GM23248 (cell line): ENCODE measurements around the gene SPATA31E1. TPM values are rescaled to one million over a fixed set of nuclear protein-coding genes. Genes with fewer than 3 reads are reported as not detected.

Source experiments
- DNase-seq: peaks from one replicate; pipeline ENCODE4 v3.0.0-alpha.2; 2015
- H2AFZ ChIP-seq: fragments of 200-600 bp; sonication (generic); 2 replicates; pipeline ENCODE4 v1.6.1; 2016; ENCODE audit warnings: antibody characterized with exemption
- H3F3A ChIP-seq: fragments of 200-600 bp; sonication (generic); 2 replicates; pipeline ENCODE4 v1.6.1; 2016; ENCODE audit warnings: mild to moderate bottlenecking, antibody characterized with exemption, mixed run types; ENCODE audit not compliant: insufficient read depth
- H3K27ac ChIP-seq: fragments of 200-600 bp; sonication (generic); 2 replicates; pipeline ENCODE4 v1.5.1; 2016; ENCODE audit warnings: mild to moderate bottlenecking
- H3K27me3 ChIP-seq: fragments of 200-600 bp; sonication (generic); replicated peaks from 2 replicates; pipeline ENCODE4 v1.6.1; 2016; ENCODE audit warnings: mild to moderate bottlenecking; ENCODE audit not compliant: insufficient read depth
- H3K36me3 ChIP-seq: fragments of 200-600 bp; sonication (generic); 2 replicates; pipeline ENCODE4 v1.6.1; 2016; ENCODE audit warnings: low read depth, mild to moderate bottlenecking
- H3K4me1 ChIP-seq: fragments of 200-600 bp; sonication (generic); 2 replicates; pipeline ENCODE4 v1.6.1; 2016; ENCODE audit warnings: mild to moderate bottlenecking; ENCODE audit not compliant: insufficient read depth
- H3K4me2 ChIP-seq: fragments of 200-600 bp; sonication (generic); one replicate; pipeline ENCODE4 v1.6.1; 2016; ENCODE audit warnings: mild to moderate bottlenecking; ENCODE audit not compliant: unreplicated experiment
- H3K4me3 ChIP-seq: fragments of 200-600 bp; sonication (generic); 2 replicates; pipeline ENCODE4 v1.5.1; 2016; ENCODE audit warnings: mild to moderate bottlenecking
- H3K79me2 ChIP-seq: fragments of 200-600 bp; sonication (generic); 2 replicates; pipeline ENCODE4 v1.6.1; 2016; ENCODE audit warnings: mild to moderate bottlenecking; ENCODE audit not compliant: insufficient read depth
- H3K9ac ChIP-seq: fragments of 200-600 bp; sonication (generic); 2 replicates; pipeline ENCODE4 v1.6.1; 2016; ENCODE audit warnings: mild to moderate bottlenecking
- H3K9me2 ChIP-seq: fragments of 200-600 bp; sonication (generic); 2 replicates; pipeline ENCODE4 v1.6.1; 2016; ENCODE audit warnings: mixed run types, mild to moderate bottlenecking, moderate library complexity; ENCODE audit not compliant: insufficient read depth
- H3K9me3 ChIP-seq: fragments of 200-600 bp; sonication (generic); one replicate; pipeline ENCODE4 v1.6.1; 2017; ENCODE audit warnings: low read depth
- H4K20me1 ChIP-seq: fragments of 200-600 bp; sonication (generic); 2 replicates; pipeline ENCODE4 v1.6.0; 2016; ENCODE audit not compliant: insufficient read depth
- EZH2 ChIP-seq: fragments of 200-600 bp; sonication (generic); IDR thresholded peaks from 2 replicates; pipeline ENCODE4 v1.6.1; 2018; ENCODE audit warnings: antibody characterized with exemption, mild to moderate bottlenecking; ENCODE audit not compliant: insufficient read depth, poor library complexity, severe bottlenecking
- EZH2phosphoT487 ChIP-seq: fragments of 200-600 bp; sonication (generic); IDR thresholded peaks from 2 replicates; pipeline ENCODE4 v1.6.1; 2018; ENCODE audit warnings: antibody characterized with exemption, moderate library complexity, mild to moderate bottlenecking, low read depth; ENCODE audit not compliant: insufficient read depth
- WGBS, 2 experiments: methylation state at CpG; one replicate each; pipeline ENCODE4 v1.1.6; 2015 to 2017; ENCODE audit warnings: low lambda C conversion rate in 2 of 2, low coverage in 1 of 2; ENCODE audit errors: missing lambda C conversion rate in 2 of 2; 5-methylcytosine and 5-hydroxymethylcytosine counted together
- in situ Hi-C: fragments of 300-500 bp; cut with MboI; formaldehyde crosslinking; loops from 2 replicates; pipeline ENCODE4 v1.15.0; 2020
- polyA plus RNA-seq: library from polyadenylated mRNA; unstranded; fragments of >200 nt; fragmentation: Nextera tagmentation; extraction: Ambion mirVana; gene quantifications from 2 replicates; pipeline ENCODE4 v1.2.1, GENCODE V29; 2016
- total RNA-seq: library from RNA; depleted of rRNA; stranded (reverse); fragments of >200 nt; shearing (Covaris generic); gene quantifications from 2 replicates; pipeline ENCODE4 v1.2.3, GENCODE V29; 2014

The SPATA31E1 gene
- total and polyA plus RNA-seq, 2 experiments from 2014 or later = not detected

DNA sequence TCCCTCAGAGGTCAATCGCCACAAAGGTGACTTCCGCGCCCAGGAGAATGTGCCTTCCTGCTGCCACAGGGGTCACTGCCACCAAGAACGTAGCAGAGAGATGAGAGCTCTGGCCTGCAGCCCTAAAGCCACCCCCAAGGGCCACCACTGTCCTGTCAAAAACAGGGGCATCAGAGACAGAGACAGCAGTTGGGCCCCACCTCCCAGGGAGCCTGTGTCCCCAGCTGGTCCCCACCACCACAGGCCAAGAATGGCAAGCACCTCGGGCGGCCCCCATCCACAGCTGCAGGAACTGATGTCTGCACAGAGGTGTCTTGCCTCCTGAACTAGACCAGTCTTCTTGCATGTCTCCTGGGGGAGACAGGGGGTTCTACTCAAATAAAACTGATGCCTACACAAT, 5.8 kb downstream of the SPATA31E1 start:
- Histone ChIP-seq H3K4me1 (0 out of 2 replicates have a peak, but pooled peaks cover 3% of the 10 kb centered on the region), H3K27me3 (no peaks in the 10 kb centered on the region), H3K36me3 (no peaks in the 10 kb centered on the region), H3K9me3 (no peaks in the 10 kb centered on the region), H3K79me2 (no peaks in the 10 kb centered on the region), H3K4me3 (no peak overlapping the region), H3F3A (no peaks in the 10 kb centered on the region), H3K9me2 (no peaks in the 10 kb centered on the region), H2AFZ (no peak overlapping the region), H3K27ac (no peak overlapping the region), H4K20me1 (no peaks in the 10 kb centered on the region), H3K4me2 (no peak overlapping the region), H3K9ac (no peak overlapping the region)
- DNase-seq = no peak
- 71 to 74% methylated on average over 6 of the region's 6 CpGs for WGBS, 2 experiments
- no peak for TF ChIP-seq EZH2
- no peak for TF ChIP-seq EZH2phosphoT487
- in situ Hi-C loops = no loop called here

DNA sequence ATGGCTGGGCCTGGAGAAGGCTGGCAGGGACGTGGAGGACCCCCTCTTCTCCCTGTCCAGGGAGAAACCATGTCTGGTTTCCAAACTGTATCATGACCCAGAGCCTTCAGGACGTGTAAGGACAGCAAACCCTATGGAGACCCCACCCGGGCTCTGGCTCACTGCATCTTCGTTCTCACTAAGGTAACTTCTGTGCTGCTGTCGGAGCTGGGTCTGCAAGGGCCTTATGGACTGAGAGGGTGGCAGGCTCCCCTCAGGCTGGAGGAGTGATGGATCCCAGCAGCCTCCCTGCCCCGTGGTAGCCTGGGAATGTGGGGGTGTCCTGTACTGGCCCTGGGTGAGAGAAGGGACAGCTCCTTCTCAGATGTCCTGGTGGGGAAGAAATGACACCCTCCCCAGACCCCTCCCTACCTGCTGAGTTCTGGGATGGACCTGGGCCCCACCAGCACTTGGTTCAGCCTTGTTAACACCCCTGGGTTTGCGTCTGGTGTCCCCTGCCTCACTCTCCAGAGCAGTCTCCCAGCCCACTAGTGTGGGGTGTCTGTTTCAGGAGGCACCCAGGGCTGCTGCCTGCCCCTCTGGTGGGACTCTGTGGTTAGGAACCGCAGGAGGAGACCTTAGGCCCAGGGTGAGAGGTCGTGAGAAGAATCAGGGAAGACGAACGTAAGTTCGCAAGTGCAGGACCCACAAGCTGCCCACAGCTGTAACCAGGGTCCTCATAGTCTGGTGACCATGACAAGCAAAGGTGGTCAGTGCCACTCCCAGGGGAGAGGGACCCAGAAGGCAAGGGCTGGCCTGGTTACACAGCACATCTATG, 6.6 kb downstream of the SPATA31E1 start:
- in situ Hi-C loops = no loop called here
- Histone ChIP-seq H3K27me3 (no peaks in the 10 kb centered on the region), H3K9ac (no peak overlapping the region), H3K27ac (no peak overlapping the region), H2AFZ (no peak overlapping the region), H3K79me2 (no peaks in the 10 kb centered on the region), H3K36me3 (no peaks in the 10 kb centered on the region), H3K4me2 (no peak overlapping the region), H4K20me1 (no peaks in the 10 kb centered on the region), H3F3A (no peaks in the 10 kb centered on the region), H3K9me2 (no peaks in the 10 kb centered on the region), H3K4me3 (no peak overlapping the region), H3K9me3 (no peaks in the 10 kb centered on the region), H3K4me1 (0 out of 2 replicates have a peak, but pooled peaks cover 3% of the 10 kb centered on the region)
- WGBS, 2 experiments = 79 to 85% methylated on average over 12 of the region's 12 CpGs
- no peak for DNase-seq
- TF ChIP-seq EZH2phosphoT487 (no peak), EZH2 (no peak)

DNA sequence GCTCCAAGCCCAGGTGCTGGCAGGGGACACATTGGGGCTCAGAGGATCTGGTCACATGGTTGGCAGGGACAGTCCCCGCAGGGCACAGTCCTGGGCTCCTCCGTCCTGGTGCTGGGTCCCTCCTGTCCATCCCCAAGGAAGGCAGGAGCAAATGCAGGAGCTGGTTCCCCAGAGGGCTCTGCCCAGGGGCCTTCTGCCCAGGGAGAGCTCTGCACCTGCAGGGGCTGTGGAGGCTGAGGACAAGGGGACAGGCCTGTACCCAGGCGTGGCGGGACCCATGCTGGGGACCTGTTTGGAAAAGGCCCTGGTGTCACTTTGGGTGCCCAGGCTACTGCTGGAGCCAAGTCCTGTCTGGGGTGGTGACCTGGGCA, 7.2 kb downstream of the SPATA31E1 start:
- no peaks in the 10 kb centered on the region for H3K9me3 ChIP-seq
- H3K27me3 ChIP-seq = no peaks in the 10 kb centered on the region
- no peaks in the 10 kb centered on the region for H3F3A ChIP-seq
- in situ Hi-C loops = no loop called here
- 100% methylated on average over 2 to 4 of the region's 4 CpGs for WGBS, 2 experiments
- H2AFZ ChIP-seq = no peak overlapping the region
- no peak overlapping the region for H3K4me3 ChIP-seq
- H3K4me2 ChIP-seq = no peak overlapping the region
- H3K9me2 ChIP-seq = no peaks in the 10 kb centered on the region
- H3K79me2 ChIP-seq = no peaks in the 10 kb centered on the region
- H3K4me1 ChIP-seq = 0 out of 2 replicates have a peak, but pooled peaks cover 3% of the 10 kb centered on the region
- TF ChIP-seq EZH2 (no peak), EZH2phosphoT487 (no peak)
- no peak overlapping the region for H3K27ac ChIP-seq
- no peak for DNase-seq
- no peak overlapping the region for H3K9ac ChIP-seq
- no peaks in the 10 kb centered on the region for H4K20me1 ChIP-seq
- H3K36me3 ChIP-seq = no peaks in the 10 kb centered on the region

DNA sequence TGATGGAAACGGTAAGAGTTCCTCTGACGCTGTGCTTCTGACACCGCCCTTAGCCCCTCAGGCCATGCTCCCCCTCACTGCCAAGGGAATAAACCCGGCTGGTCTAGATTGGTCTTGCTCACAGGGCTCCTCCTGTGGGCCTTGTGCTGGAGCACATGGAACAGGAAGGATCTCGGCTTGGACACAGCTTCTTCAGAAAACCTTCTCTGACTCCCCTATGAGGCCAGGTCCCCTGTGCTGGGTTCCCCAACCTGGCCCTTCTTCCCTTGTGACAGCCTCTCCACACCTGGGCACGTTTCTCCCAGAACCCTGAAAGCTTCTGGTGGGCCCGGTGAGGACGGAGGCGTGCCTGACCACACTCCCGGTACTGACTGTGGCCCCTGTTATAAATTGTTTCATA, 8.2 kb downstream of the SPATA31E1 start:
- Histone ChIP-seq H3K9me3 (no peaks in the 10 kb centered on the region), H3K36me3 (no peaks in the 10 kb centered on the region), H3K27me3 (no peaks in the 10 kb centered on the region), H4K20me1 (no peaks in the 10 kb centered on the region), H3K4me1 (0 out of 2 replicates have a peak, but pooled peaks cover 3% of the 10 kb centered on the region), H3K9me2 (no peaks in the 10 kb centered on the region), H2AFZ (no peak overlapping the region), H3K79me2 (no peaks in the 10 kb centered on the region), H3F3A (no peaks in the 10 kb centered on the region), H3K4me2 (no peak overlapping the region), H3K27ac (no peak overlapping the region), H3K9ac (no peak overlapping the region), H3K4me3 (no peak overlapping the region)
- in situ Hi-C loops = no loop called here
- TF ChIP-seq EZH2phosphoT487 = no peak
- no peak for TF ChIP-seq EZH2
- WGBS, 2 experiments = 77 to 82% methylated on average over 10 of the region's 10 CpGs
- no peak for DNase-seq
